SKM-1 (cell line): ENCODE results near the gene ADRB2.
A peak's percentile ranks its signal among the peaks of the same experiment; 100 is the strongest.
"Not testable (repeated sequence)": the region's sequence is repeated elsewhere in the genome, so short reads cannot be mapped to it uniquely, and the experiment has no call there.

Experiments used
- DNase-seq: peaks from one replicate; lab custom pipeline; 2025; ENCODE audit not compliant: unreplicated experiment; lab: John Stamatoyannopoulos, UW

The ADRB2 gene

GRCh38 chr5:148826053-148826738 is at the start of gene ADRB2:
ADRB2 (plus strand) TSS chr5:148826611; CDS start chr5:148826832, 221 bp downstream.
- DNase-seq, result peak; percentile 88

GRCh38 chr5:148776780-148777179 is 49.6 kb upstream of the ADRB2 start:
- DNase-seq, result no peak

- DNase-seq, result no peak
Measured at GRCh38 chr5:148778882-148779281, 47.5 kb upstream of the ADRB2 start.

- no peak for DNase-seq
Measured at GRCh38 chr5:148780711-148781110, 45.7 kb upstream of the ADRB2 start.

GRCh38 chr5:148781766-148782165 is 44.6 kb upstream of the ADRB2 start:
- DNase-seq, result no peak

GRCh38 chr5:148785223-148785622 is 41.2 kb upstream of the ADRB2 start:
- DNase-seq, result no peak

- no peak for DNase-seq
Measured at GRCh38 chr5:148786456-148786855, 40.0 kb upstream of the ADRB2 start.

GRCh38 chr5:148788636-148789035 is 37.8 kb upstream of the ADRB2 start:
- no peak for DNase-seq

GRCh38 chr5:148790545-148791333 is 35.7 kb upstream of the ADRB2 start:
- DNase-seq, result no peak

GRCh38 chr5:148791334-148791667 is 35.1 kb upstream of the ADRB2 start:
- no peak for DNase-seq

- no peak for DNase-seq
Measured at GRCh38 chr5:148791696-148792095, 34.7 kb upstream of the ADRB2 start.

- no peak for DNase-seq
Measured at GRCh38 chr5:148792744-148793143, 33.7 kb upstream of the ADRB2 start.

GRCh38 chr5:148793261-148793660 is 33.1 kb upstream of the ADRB2 start:
- no peak for DNase-seq

- DNase-seq, result no peak
Measured at GRCh38 chr5:148794275-148794674, 32.1 kb upstream of the ADRB2 start.

GRCh38 chr5:148794729-148795561 is 31.5 kb upstream of the ADRB2 start:
- no peak for DNase-seq

GRCh38 chr5:148796936-148797335 is 29.5 kb upstream of the ADRB2 start:
- DNase-seq, result no peak

- no peak for DNase-seq
Measured at GRCh38 chr5:148798786-148799185, 27.6 kb upstream of the ADRB2 start.

- no peak for DNase-seq
Measured at GRCh38 chr5:148799737-148800527, 26.5 kb upstream of the ADRB2 start.

GRCh38 chr5:148801682-148802276 is 24.6 kb upstream of the ADRB2 start:
- DNase-seq, result no peak

GRCh38 chr5:148803451-148803850 is 23.0 kb upstream of the ADRB2 start:
- DNase-seq, result not testable (repeated sequence)

- DNase-seq, result no peak
Measured at GRCh38 chr5:148804393-148804792, 22.0 kb upstream of the ADRB2 start.
